ENCODE data around the gene AHSP.

Gene AHSP

DNA sequence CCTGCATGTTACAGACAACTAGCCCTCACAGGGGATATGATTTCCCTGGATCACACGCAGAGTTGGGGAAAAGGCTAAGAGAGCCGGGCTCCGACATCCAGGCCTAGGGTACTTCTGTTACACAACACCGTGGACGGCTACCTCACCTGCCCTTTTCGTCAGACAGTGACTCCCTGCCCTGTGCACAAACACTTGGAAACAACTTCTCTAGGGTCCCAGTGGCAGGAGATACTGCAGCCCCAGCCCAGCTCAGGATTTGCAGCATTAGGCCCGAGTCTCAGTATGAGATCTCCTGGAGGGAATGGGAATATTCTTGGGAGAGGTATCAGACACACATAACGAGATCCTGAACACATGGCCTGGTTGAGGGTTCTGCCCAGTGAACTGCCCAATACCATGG, 27.8 kb upstream of the AHSP start:
- Histone ChIP-seq H4K20me1 (ENCODE audit: insufficient read depth, low read length, poor library complexity, severe bottlenecking) (no peaks in the 10 kb centered on the region), H3K4me3 (ENCODE audit: low read length, poor library complexity, severe bottlenecking) (no peak overlapping the region), H3K27me3 (ENCODE audit: insufficient read depth, low read length, poor library complexity, severe bottlenecking) (no peaks in the 10 kb centered on the region), H3K9ac (ENCODE audit: low read depth, low read length, poor library complexity, severe bottlenecking) (no peak overlapping the region), H3K4me2 (ENCODE audit: low read depth, low read length, poor library complexity, severe bottlenecking) (no peak overlapping the region), H3K36me3 (ENCODE audit: insufficient read depth, low read length) (peaks cover 22% of the 10 kb centered on the region; the same call in 1 of the 2 replicates), H3K79me2 (ENCODE audit: insufficient read depth, low read length) (peaks cover 6% of the 10 kb centered on the region; the same call in 1 of the 2 replicates), H3K4me1 (ENCODE audit: insufficient read depth, low read length, poor library complexity, severe bottlenecking) (peaks cover 16% of the 10 kb centered on the region), H3K9me2 (replicated peaks; ENCODE audit: low read depth, low read length) (no peaks in the 10 kb centered on the region), H3F3A (ENCODE audit: low read depth) (no peaks in the 10 kb centered on the region), H3K9me3 (ENCODE audit: insufficient read depth, low read depth, low read length) (no peaks in the 10 kb centered on the region), H2AFZ (ENCODE audit: low read length) (no peak overlapping the region)
- TF ChIP-seq EZH2phosphoT487 (IDR thresholded peaks at IDR 0.05; ENCODE audit: borderline replicate concordance): no peak
- TF ChIP-seq, protein P1, sequence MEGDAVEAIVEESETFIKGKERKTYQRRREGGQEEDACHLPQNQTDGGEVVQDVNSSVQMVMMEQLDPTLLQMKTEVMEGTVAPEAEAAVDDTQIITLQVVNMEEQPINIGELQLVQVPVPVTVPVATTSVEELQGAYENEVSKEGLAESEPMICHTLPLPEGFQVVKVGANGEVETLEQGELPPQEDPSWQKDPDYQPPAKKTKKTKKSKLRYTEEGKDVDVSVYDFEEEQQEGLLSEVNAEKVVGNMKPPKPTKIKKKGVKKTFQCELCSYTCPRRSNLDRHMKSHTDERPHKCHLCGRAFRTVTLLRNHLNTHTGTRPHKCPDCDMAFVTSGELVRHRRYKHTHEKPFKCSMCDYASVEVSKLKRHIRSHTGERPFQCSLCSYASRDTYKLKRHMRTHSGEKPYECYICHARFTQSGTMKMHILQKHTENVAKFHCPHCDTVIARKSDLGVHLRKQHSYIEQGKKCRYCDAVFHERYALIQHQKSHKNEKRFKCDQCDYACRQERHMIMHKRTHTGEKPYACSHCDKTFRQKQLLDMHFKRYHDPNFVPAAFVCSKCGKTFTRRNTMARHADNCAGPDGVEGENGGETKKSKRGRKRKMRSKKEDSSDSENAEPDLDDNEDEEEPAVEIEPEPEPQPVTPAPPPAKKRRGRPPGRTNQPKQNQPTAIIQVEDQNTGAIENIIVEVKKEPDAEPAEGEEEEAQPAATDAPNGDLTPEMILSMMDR (conservative IDR thresholded peaks at IDR 0.05; ENCODE audit: low read length): no peak

DNA sequence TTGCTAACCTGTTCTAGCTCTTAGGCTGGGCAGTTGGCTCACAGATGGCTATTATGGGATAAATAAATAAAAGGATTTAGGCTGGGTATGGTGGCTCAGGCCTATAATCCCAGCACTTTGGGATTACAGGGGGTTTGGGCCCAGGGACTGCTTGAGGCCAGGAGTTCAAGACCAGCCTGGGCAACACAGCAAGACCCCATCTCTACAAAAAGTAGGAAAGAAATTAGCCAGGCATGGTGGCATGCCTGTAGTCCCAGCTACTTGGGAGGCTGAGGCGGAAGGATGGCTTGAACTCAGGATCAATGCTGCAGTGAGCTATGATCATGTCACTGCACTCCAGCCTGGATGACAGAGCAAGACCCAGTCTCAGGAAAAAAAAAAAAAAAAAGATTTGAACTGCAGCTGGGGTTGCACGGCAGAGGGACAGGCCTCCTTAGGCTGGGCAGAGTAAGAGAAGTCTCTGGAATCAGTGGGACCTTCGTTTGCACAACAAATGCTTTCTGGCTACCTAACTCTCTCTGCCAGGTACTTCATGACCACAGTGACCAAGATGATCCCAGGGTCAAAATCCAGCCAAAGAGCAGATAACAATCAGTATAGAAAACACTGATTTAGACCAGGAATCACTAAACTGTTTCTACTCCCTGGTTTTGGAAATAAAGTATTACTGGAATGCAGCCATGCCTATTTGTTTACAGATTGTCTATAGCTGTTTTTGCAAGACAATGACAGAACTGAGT, 26.3 kb upstream of the AHSP start:
- H3K4me3 ChIP-seq (ENCODE audit: low read length, poor library complexity, severe bottlenecking): no peak overlapping the region
- H3K4me1 ChIP-seq (ENCODE audit: insufficient read depth, low read length, poor library complexity, severe bottlenecking): peaks cover 29% of the 10 kb centered on the region
- H3K79me2 ChIP-seq (ENCODE audit: insufficient read depth, low read length): peaks cover 10% of the 10 kb centered on the region
- H4K20me1 ChIP-seq (ENCODE audit: insufficient read depth, low read length, poor library complexity, severe bottlenecking): no peaks in the 10 kb centered on the region
- H3F3A ChIP-seq (ENCODE audit: low read depth): peaks cover 10% of the 10 kb centered on the region
- H3K4me2 ChIP-seq (ENCODE audit: low read depth, low read length, poor library complexity, severe bottlenecking): no peak overlapping the region
- H3K9me2 ChIP-seq (replicated peaks; ENCODE audit: low read depth, low read length): no peaks in the 10 kb centered on the region
- no peak for TF ChIP-seq EZH2phosphoT487 (IDR thresholded peaks at IDR 0.05; ENCODE audit: borderline replicate concordance)
- TF ChIP-seq, protein P1 (conservative IDR thresholded peaks at IDR 0.05; ENCODE audit: low read length): no peak
- H3K9me3 ChIP-seq (ENCODE audit: insufficient read depth, low read depth, low read length): no peaks in the 10 kb centered on the region
- no peak overlapping the region for H3K9ac ChIP-seq (ENCODE audit: low read depth, low read length, poor library complexity, severe bottlenecking)
- no peak overlapping the region for H2AFZ ChIP-seq (ENCODE audit: low read length)
- no peaks in the 10 kb centered on the region for H3K27me3 ChIP-seq (ENCODE audit: insufficient read depth, low read length, poor library complexity, severe bottlenecking)
- peaks cover 12% of the 10 kb centered on the region; the same call in 1 of the 2 replicates for H3K36me3 ChIP-seq (ENCODE audit: insufficient read depth, low read length)

DNA sequence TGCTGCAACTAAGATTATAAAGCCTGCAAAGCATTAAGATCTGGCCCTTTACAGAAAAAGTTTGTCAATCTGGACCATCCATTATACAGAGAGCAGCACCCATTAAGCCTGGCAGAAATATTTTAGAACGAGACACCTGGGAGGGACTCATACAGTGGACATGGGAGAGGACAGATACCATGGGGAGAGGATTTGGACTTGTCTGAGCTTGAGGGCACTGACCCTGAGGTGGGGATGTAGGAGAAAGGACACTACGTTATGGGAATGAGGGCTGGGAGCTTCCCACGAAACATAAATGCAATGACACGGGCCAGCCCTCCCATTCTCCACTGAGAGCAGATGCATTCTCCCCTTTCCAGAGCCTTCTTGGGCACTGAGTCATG, 25.7 kb upstream of the AHSP start:
- H3K9me2 ChIP-seq (replicated peaks; ENCODE audit: low read depth, low read length): no peaks in the 10 kb centered on the region
- peaks cover 32% of the 10 kb centered on the region for H3K4me1 ChIP-seq (ENCODE audit: insufficient read depth, low read length, poor library complexity, severe bottlenecking)
- TF ChIP-seq EZH2phosphoT487 (IDR thresholded peaks at IDR 0.05; ENCODE audit: borderline replicate concordance): no peak
- TF ChIP-seq, protein P1 (conservative IDR thresholded peaks at IDR 0.05; ENCODE audit: low read length): no peak
- no peak overlapping the region for H3K9ac ChIP-seq (ENCODE audit: low read depth, low read length, poor library complexity, severe bottlenecking)
- no peak overlapping the region for H3K4me3 ChIP-seq (ENCODE audit: low read length, poor library complexity, severe bottlenecking)
- H3F3A ChIP-seq (ENCODE audit: low read depth): peaks cover 10% of the 10 kb centered on the region
- H2AFZ ChIP-seq (ENCODE audit: low read length): no peak overlapping the region
- peaks cover 15% of the 10 kb centered on the region for H3K79me2 ChIP-seq (ENCODE audit: insufficient read depth, low read length)
- no peaks in the 10 kb centered on the region for H3K27me3 ChIP-seq (ENCODE audit: insufficient read depth, low read length, poor library complexity, severe bottlenecking)
- peaks cover 8% of the 10 kb centered on the region; the same call in 1 of the 2 replicates for H3K36me3 ChIP-seq (ENCODE audit: insufficient read depth, low read length)
- H3K4me2 ChIP-seq (ENCODE audit: low read depth, low read length, poor library complexity, severe bottlenecking): no peak overlapping the region
- H4K20me1 ChIP-seq (ENCODE audit: insufficient read depth, low read length, poor library complexity, severe bottlenecking): no peaks in the 10 kb centered on the region
- H3K9me3 ChIP-seq (ENCODE audit: insufficient read depth, low read depth, low read length): no peaks in the 10 kb centered on the region
